Ishikawa (cell line): Measurements from ENCODE around the gene IRAK1.

Experiments used
- CEBPB ChIP-seq: IDR thresholded peaks from 2 replicates; pipeline ENCODE4 v1.6.1; 2012
- EP300 ChIP-seq: IDR thresholded peaks from 2 replicates; pipeline ENCODE4 v1.6.1; 2012; ENCODE audit warnings: borderline replicate concordance
- FOXM1 ChIP-seq: IDR thresholded peaks from 2 replicates; pipeline ENCODE4 v1.6.1; 2012; ENCODE audit warnings: low read depth, borderline replicate concordance
- NFIC ChIP-seq: IDR thresholded peaks from 2 replicates; pipeline ENCODE4 v1.6.1; 2012
- RAD21 ChIP-seq: IDR thresholded peaks from 2 replicates; pipeline ENCODE4 v1.6.1; 2012; ENCODE audit warnings: low read depth
- TCF12 ChIP-seq: IDR thresholded peaks from 2 replicates; pipeline ENCODE4 v1.6.1; 2012; ENCODE audit warnings: low read depth
- TEAD4 ChIP-seq: IDR thresholded peaks from 2 replicates; pipeline ENCODE4 v1.6.1; 2012
- YY1 ChIP-seq: IDR thresholded peaks from 2 replicates; pipeline ENCODE4 v1.6.1; 2012; ENCODE audit warnings: low read depth
- TF ChIP-seq, protein P1 (sequence below): IDR thresholded peaks from 2 replicates; pipeline ENCODE4 v1.6.1; 2012; ENCODE audit warnings: low read depth, mild to moderate bottlenecking
- TF ChIP-seq, protein P2 (sequence below): IDR thresholded peaks from 2 replicates; pipeline ENCODE4 v1.6.1; 2012

DNA sequence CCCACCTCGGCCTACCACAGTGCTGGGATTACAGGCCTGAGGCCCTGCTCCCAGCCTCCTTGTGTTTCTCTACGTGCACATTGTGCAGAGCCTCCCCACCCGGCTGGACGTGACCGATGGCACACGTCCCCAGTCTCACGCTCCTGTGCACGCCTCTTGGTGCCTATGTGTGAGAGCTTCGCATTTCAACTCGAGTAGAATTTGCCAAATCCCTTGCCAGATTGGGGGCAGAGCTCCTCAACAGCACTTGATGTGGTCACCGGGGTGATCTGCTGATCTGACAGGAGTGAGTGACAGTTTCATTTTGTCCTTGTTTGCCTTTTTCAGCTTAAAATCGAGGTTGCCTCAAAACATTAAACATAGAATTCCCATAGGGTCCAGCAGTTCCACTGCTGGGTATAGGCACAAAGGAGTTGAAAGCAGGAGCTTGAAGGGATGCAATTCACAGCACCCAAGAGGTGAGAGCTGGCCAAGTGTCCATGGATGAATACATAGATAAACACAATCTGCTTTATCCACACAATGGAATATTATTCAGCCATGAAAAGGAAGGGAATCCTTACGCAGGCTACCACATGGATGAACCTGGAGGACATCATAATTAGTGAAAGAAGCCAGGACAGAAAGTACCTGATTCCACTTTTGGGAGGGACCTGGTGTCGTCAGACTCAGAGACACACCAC, 29.6 kb downstream of the IRAK1 start:
- TF ChIP-seq FOXM1, result no peak
- no peak for TF ChIP-seq YY1
- TF ChIP-seq TCF12, result no peak
- TF ChIP-seq TEAD4, result no peak
- TF ChIP-seq, protein P1, sequence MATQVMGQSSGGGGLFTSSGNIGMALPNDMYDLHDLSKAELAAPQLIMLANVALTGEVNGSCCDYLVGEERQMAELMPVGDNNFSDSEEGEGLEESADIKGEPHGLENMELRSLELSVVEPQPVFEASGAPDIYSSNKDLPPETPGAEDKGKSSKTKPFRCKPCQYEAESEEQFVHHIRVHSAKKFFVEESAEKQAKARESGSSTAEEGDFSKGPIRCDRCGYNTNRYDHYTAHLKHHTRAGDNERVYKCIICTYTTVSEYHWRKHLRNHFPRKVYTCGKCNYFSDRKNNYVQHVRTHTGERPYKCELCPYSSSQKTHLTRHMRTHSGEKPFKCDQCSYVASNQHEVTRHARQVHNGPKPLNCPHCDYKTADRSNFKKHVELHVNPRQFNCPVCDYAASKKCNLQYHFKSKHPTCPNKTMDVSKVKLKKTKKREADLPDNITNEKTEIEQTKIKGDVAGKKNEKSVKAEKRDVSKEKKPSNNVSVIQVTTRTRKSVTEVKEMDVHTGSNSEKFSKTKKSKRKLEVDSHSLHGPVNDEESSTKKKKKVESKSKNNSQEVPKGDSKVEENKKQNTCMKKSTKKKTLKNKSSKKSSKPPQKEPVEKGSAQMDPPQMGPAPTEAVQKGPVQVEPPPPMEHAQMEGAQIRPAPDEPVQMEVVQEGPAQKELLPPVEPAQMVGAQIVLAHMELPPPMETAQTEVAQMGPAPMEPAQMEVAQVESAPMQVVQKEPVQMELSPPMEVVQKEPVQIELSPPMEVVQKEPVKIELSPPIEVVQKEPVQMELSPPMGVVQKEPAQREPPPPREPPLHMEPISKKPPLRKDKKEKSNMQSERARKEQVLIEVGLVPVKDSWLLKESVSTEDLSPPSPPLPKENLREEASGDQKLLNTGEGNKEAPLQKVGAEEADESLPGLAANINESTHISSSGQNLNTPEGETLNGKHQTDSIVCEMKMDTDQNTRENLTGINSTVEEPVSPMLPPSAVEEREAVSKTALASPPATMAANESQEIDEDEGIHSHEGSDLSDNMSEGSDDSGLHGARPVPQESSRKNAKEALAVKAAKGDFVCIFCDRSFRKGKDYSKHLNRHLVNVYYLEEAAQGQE, result no peak
- TF ChIP-seq EP300, result no peak
- TF ChIP-seq, protein P2, sequence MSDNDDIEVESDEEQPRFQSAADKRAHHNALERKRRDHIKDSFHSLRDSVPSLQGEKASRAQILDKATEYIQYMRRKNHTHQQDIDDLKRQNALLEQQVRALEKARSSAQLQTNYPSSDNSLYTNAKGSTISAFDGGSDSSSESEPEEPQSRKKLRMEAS, result no peak
- TF ChIP-seq NFIC, result no peak
- no peak for TF ChIP-seq RAD21
- TF ChIP-seq CEBPB, result no peak
